ENCODE data around the gene NR1H2.
"Not testable (repeated sequence)": the region's sequence is repeated elsewhere in the genome, so short reads cannot be mapped to it uniquely, and the experiment has no call there.

The NR1H2 gene

GRCh38 chr19:50387176-50387867, 11.1 kb downstream of the NR1H2 start:
- ATAC-seq = no peak
- TF ChIP-seq GLIS3 (CRISPR knock-in tag; IDR thresholded peaks at IDR 0.05) (no peak), CSDC2 (CRISPR knock-in tag; IDR thresholded peaks at IDR 0.05) (no peak)
- TF ChIP-seq, protein P1, sequence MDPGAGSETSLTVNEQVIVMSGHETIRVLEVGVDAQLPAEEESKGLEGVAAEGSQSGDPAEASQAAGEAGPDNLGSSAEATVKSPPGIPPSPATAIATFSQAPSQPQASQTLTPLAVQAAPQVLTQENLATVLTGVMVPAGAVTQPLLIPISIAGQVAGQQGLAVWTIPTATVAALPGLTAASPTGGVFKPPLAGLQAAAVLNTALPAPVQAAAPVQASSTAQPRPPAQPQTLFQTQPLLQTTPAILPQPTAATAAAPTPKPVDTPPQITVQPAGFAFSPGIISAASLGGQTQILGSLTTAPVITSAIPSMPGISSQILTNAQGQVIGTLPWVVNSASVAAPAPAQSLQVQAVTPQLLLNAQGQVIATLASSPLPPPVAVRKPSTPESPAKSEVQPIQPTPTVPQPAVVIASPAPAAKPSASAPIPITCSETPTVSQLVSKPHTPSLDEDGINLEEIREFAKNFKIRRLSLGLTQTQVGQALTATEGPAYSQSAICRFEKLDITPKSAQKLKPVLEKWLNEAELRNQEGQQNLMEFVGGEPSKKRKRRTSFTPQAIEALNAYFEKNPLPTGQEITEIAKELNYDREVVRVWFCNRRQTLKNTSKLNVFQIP (CRISPR knock-in tag; IDR thresholded peaks at IDR 0.05; ENCODE audit: borderline replicate concordance, low read depth) = no peak

GRCh38 chr19:50387868-50388245, 11.6 kb downstream of the NR1H2 start:
- TF ChIP-seq, protein P2, sequence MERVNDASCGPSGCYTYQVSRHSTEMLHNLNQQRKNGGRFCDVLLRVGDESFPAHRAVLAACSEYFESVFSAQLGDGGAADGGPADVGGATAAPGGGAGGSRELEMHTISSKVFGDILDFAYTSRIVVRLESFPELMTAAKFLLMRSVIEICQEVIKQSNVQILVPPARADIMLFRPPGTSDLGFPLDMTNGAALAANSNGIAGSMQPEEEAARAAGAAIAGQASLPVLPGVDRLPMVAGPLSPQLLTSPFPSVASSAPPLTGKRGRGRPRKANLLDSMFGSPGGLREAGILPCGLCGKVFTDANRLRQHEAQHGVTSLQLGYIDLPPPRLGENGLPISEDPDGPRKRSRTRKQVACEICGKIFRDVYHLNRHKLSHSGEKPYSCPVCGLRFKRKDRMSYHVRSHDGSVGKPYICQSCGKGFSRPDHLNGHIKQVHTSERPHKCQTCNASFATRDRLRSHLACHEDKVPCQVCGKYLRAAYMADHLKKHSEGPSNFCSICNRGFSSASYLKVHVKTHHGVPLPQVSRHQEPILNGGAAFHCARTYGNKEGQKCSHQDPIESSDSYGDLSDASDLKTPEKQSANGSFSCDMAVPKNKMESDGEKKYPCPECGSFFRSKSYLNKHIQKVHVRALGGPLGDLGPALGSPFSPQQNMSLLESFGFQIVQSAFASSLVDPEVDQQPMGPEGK (CRISPR knock-in tag; IDR thresholded peaks at IDR 0.05; ENCODE audit: borderline replicate concordance) = no peak
- no peak for TF ChIP-seq RARB (CRISPR knock-in tag; IDR thresholded peaks at IDR 0.05)
- TF ChIP-seq SNAI2 (CRISPR knock-in tag; IDR thresholded peaks at IDR 0.05) = no peak
- TF ChIP-seq BACH2 (CRISPR knock-in tag; IDR thresholded peaks at IDR 0.05; ENCODE audit: borderline replicate concordance) = no peak
- no peak for TF ChIP-seq ISL1 (CRISPR knock-in tag; IDR thresholded peaks at IDR 0.05)
- no peak for ATAC-seq

- ATAC-seq = not testable (repeated sequence)
Measured at GRCh38 chr19:50390295-50390694, 14.0 kb downstream of the NR1H2 start.

GRCh38 chr19:50390952-50391351, 14.7 kb downstream of the NR1H2 start:
- not testable (repeated sequence) for ATAC-seq

GRCh38 chr19:50392759-50393158, 16.5 kb downstream of the NR1H2 start:
- TF ChIP-seq ISL1 (CRISPR knock-in tag; IDR thresholded peaks at IDR 0.05) (no peak), TCF4 (CRISPR knock-in tag; IDR thresholded peaks at IDR 0.05; ENCODE audit: borderline replicate concordance) (no peak)
- ATAC-seq = no peak

- no peak for ATAC-seq
- TF ChIP-seq, protein P1 (CRISPR knock-in tag; IDR thresholded peaks at IDR 0.05; ENCODE audit: borderline replicate concordance, low read depth) = no peak
- TF ChIP-seq TOX (CRISPR knock-in tag; IDR thresholded peaks at IDR 0.05; ENCODE audit: borderline replicate concordance) (no peak), ZFP3 (CRISPR knock-in tag; IDR thresholded peaks at IDR 0.05) (no peak), CSDC2 (CRISPR knock-in tag; IDR thresholded peaks at IDR 0.05) (no peak), TCF4 (CRISPR knock-in tag; IDR thresholded peaks at IDR 0.05; ENCODE audit: borderline replicate concordance) (no peak), SNAI2 (CRISPR knock-in tag; IDR thresholded peaks at IDR 0.05) (no peak), ZNF8 (CRISPR knock-in tag; IDR thresholded peaks at IDR 0.05) (no peak), ISL1 (CRISPR knock-in tag; IDR thresholded peaks at IDR 0.05) (no peak), RARB (CRISPR knock-in tag; IDR thresholded peaks at IDR 0.05) (no peak), OSR1 (CRISPR knock-in tag; IDR thresholded peaks at IDR 0.05) (no peak), CREB5 (CRISPR knock-in tag; IDR thresholded peaks at IDR 0.05; ENCODE audit: low read depth) (no peak), ZNF70 (CRISPR knock-in tag; IDR thresholded peaks at IDR 0.05) (no peak), GLIS3 (CRISPR knock-in tag; IDR thresholded peaks at IDR 0.05) (no peak), PPARA (CRISPR knock-in tag; IDR thresholded peaks at IDR 0.05; ENCODE audit: borderline replicate concordance) (no peak), BACH2 (CRISPR knock-in tag; IDR thresholded peaks at IDR 0.05; ENCODE audit: borderline replicate concordance) (no peak), ZFP30 (CRISPR knock-in tag; IDR thresholded peaks at IDR 0.05) (no peak)
- TF ChIP-seq, protein P2 (CRISPR knock-in tag; IDR thresholded peaks at IDR 0.05; ENCODE audit: borderline replicate concordance) = no peak
- TF ChIP-seq, protein P3, sequence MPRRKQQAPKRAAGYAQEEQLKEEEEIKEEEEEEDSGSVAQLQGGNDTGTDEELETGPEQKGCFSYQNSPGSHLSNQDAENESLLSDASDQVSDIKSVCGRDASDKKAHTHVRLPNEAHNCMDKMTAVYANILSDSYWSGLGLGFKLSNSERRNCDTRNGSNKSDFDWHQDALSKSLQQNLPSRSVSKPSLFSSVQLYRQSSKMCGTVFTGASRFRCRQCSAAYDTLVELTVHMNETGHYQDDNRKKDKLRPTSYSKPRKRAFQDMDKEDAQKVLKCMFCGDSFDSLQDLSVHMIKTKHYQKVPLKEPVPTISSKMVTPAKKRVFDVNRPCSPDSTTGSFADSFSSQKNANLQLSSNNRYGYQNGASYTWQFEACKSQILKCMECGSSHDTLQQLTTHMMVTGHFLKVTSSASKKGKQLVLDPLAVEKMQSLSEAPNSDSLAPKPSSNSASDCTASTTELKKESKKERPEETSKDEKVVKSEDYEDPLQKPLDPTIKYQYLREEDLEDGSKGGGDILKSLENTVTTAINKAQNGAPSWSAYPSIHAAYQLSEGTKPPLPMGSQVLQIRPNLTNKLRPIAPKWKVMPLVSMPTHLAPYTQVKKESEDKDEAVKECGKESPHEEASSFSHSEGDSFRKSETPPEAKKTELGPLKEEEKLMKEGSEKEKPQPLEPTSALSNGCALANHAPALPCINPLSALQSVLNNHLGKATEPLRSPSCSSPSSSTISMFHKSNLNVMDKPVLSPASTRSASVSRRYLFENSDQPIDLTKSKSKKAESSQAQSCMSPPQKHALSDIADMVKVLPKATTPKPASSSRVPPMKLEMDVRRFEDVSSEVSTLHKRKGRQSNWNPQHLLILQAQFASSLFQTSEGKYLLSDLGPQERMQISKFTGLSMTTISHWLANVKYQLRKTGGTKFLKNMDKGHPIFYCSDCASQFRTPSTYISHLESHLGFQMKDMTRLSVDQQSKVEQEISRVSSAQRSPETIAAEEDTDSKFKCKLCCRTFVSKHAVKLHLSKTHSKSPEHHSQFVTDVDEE (CRISPR knock-in tag; IDR thresholded peaks at IDR 0.05) = no peak
Measured at GRCh38 chr19:50393589-50393988, 17.3 kb downstream of the NR1H2 start.

All from SK-N-SH treated with all-trans-retinoic acid at 6 μM for 48 hours (cell line).